Gastroesophageal sphincter (tissue), 3 donors: ENCODE data around the gene RAET1L.

Experiments used
- EP300 ChIP-seq: sonication (generic); formaldehyde crosslinking; IDR thresholded peaks from one replicate; pipeline ENCODE4 v1.6.1; 2017; ENCODE audit warnings: antibody characterized with exemption, mild to moderate bottlenecking
- TF ChIP-seq, protein P1 (sequence below), 4 experiments: fragments of 200-600 bp in 2 of 4; fragments of 450-650 bp in 2 of 4; sonication (generic) in 1 of 4; IDR thresholded peaks; one replicate each; pipeline ENCODE4 v1.5.1; 2017 to 2019; ENCODE audit warnings: antibody characterized with exemption in 4 of 4, mild to moderate bottlenecking in 2 of 4, moderate library complexity in 2 of 4

DNA sequence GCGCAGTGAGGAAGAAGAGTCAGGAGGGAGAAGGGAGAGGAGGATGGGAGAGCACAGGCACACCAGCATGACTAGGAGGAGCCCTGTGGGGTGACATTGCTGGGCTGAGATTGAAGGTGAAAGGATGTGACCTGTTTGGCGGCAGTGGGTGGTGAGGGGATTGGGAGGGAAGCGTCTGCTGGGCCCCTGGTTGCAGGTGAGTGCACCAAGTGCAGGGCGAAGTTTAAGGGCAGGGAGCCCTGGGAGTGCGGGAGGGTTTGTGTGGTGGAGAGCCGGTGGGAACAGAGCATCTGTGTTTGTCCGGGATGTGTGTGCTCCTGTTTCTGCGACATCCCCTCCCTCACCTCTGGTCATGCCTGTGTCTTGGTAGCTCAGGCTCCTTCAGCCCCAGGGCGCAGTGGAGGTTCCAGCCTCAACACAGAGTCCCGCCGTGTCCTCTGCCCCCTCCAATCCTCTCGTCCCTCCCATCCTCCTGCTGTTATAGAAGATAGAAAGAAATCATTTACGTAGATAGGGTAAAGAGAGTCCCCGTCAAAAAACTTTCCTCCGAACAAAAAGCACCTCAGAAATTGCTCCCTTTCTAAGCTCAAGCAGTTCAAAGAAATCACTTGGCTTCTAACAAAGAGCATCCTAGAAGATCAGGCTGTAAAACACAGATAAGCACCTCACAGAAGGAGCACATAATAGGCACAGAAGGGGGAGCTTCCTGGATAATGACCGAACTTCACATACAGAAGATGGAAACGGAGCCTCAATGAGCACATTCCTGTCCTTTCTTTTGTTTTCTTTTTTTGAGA is 36.6 kb downstream of the RAET1L start:
- TF ChIP-seq, protein P1, sequence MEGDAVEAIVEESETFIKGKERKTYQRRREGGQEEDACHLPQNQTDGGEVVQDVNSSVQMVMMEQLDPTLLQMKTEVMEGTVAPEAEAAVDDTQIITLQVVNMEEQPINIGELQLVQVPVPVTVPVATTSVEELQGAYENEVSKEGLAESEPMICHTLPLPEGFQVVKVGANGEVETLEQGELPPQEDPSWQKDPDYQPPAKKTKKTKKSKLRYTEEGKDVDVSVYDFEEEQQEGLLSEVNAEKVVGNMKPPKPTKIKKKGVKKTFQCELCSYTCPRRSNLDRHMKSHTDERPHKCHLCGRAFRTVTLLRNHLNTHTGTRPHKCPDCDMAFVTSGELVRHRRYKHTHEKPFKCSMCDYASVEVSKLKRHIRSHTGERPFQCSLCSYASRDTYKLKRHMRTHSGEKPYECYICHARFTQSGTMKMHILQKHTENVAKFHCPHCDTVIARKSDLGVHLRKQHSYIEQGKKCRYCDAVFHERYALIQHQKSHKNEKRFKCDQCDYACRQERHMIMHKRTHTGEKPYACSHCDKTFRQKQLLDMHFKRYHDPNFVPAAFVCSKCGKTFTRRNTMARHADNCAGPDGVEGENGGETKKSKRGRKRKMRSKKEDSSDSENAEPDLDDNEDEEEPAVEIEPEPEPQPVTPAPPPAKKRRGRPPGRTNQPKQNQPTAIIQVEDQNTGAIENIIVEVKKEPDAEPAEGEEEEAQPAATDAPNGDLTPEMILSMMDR (IDR thresholded peaks at IDR 0.05), result no peak
- TF ChIP-seq EP300, result no peak
